ENCODE data around the gene CLRN3. TPM values are rescaled to one million over a fixed set of nuclear protein-coding genes. Genes with fewer than 3 reads are reported as not detected.

CLRN3 gene, protein sequence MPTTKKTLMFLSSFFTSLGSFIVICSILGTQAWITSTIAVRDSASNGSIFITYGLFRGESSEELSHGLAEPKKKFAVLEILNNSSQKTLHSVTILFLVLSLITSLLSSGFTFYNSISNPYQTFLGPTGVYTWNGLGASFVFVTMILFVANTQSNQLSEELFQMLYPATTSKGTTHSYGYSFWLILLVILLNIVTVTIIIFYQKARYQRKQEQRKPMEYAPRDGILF
- total RNA-seq (not detected), polyA plus RNA-seq (not detected), total RNA-seq (0 reads per million in 6 experiments)

DNA sequence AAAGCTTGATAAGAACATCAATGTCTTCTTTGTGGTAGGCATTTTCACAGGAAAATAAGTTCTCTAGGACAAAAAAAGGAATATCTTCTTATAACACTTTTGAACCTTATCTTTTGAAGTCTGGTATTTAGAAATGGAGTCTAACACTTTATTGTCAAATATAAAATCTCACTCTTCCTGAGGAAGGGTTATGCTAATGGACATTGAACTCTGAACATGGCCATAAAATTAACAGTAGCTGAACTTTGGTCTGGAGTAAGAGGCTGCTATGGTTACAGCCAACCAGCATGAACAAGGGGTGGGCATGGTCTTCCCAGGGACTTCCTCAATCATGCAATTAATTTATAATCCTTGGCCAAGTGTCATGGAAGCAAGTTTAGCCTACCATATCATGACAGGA is at the start of gene CLRN3:
Gene CLRN3 (minus strand): TSS at position 199 of the 400 bp plus-strand sequence. CDS start 157 bp downstream, at position 42.
- ATAC-seq (no peak), DNase-seq (no peak)
- Mint-ChIP-seq H3K27me3 (peaks cover 0 to 11% (median under 1%) of the 10 kb centered on the region in 5 donors), H3K4me3 (no peak within 1 kb of the TSS), H3K36me3 (no peaks in the 10 kb centered on the region), H3K4me1 (peaks cover 0 to 3% (median 0%) of the 10 kb centered on the region in 4 donors), H3K9me3 (peaks cover 0 to 6% (median 0%) of the 10 kb centered on the region in 9 donors), H3K27ac (peak within 1 kb of the TSS in 1 of 10 donors; percentile 18)
- POLR2A ChIA-PET = no interaction called here

DNA sequence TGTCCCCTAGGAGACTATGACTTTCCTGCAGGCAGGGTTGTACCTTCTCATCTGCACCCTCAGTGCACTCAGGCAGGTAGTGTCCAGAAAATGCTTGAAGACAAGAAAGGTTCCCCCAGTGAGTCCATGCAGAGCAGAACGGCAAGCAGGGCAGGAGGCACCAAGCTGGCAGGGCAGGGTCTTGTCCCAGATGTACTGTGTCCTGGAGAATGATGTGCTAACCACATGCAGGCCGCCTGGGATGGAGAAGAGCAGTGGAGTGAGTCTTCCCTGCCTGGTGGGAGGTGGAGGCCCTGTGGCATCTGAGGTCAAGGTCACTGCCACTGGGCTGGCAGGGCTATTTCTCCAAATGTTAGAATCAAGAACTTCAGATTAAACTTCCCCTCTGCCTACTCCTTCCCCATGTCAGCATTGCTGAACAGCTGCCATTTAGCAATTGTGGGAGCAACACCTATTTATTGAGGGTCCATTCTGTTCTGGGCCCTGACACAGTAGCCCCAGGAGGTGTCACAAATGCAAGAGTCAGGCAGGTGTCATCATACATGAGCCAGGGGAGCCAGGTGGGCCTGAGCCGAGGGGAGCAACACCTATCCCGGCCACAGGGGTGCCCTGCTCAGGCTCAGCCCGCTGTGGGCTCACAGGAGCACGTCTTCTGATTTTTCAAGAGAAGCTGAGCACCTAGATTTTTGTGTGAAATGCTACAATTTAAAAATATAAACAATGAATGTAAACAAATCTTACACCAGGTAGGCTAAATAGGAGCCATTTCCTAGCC is 48.3 kb upstream of the CLRN3 start:
- no peak overlapping the region for H3K4me3 Mint-ChIP-seq
- no peak for DNase-seq
- no peaks in the 10 kb centered on the region for H3K36me3 Mint-ChIP-seq
- no peak overlapping the region for H3K27ac Mint-ChIP-seq
- peaks cover 0 to 1% (median 0%) of the 10 kb centered on the region in 9 donors for H3K9me3 Mint-ChIP-seq
- POLR2A ChIA-PET = no interaction called here
- ATAC-seq = no peak
- H3K4me1 Mint-ChIP-seq = peaks cover 9 to 20% (median 19%) of the 10 kb centered on the region in 4 donors
- H3K27me3 Mint-ChIP-seq = peaks cover 3 to 17% (median 12%) of the 10 kb centered on the region in 5 donors

DNA sequence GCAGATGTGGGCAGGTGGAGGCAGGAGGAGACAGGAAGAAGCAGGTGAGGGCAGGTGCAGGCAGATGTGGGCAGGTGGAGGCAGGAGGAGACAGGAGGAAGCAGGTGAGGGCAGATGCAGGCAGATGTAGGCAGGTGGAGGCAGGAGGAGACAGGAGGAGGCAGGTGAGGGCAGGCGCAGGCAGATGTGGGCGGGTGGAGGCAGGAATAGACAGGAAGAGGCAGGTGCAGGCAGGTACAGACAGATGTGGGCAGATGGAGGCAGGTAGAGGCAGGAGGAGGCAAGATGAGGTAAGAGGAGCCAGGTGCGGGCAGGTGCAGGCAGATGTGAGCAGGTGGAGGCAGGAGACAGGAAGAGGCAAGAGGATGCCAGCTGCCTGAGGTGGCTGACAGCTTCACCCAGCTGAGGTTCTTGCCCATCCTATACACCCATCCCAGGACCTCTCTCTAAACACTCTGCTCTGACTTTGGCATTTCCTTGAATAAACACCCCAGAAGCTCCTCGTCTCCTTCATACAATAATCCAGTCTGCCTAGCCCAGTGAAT is 47.1 kb upstream of the CLRN3 start:
- ATAC-seq = no peak
- Mint-ChIP-seq H3K4me3 (no peak overlapping the region), H3K27ac (peak overlapping the region in 1 of 10 donors; percentile 26), H3K9me3 (peaks cover 0 to 1% (median 0%) of the 10 kb centered on the region in 9 donors), H3K36me3 (no peaks in the 10 kb centered on the region), H3K4me1 (peaks cover 5 to 10% (median 7%) of the 10 kb centered on the region in 4 donors), H3K27me3 (peaks cover 3 to 29% (median 12%) of the 10 kb centered on the region in 5 donors)
- POLR2A ChIA-PET = no interaction called here
- no peak for DNase-seq

DNA sequence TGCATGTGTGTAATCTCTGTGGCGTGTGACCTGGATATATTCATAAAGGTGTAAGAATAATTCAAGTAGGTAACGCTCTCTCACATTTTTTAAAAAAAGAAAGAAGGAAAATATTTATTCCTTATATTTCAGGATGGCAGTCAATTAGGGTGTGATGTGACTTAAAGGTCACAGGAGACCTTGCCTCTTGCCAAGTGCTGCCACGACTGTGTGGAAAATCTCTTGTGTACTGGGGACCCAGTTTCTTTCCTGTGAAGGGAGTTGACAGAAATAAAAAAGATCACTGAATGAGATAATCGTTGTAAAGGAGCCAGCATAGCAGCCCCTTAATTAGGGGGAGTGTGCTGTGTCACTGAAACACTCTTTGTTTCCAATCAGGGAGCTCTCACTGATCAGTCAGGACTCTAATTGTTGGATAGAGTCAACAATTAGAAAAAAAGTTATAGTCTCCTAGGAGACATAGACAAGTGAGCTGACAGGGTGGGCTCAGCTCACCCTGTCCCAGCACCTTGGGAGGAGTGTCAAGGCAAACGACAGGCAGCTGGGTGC is 45.2 kb upstream of the CLRN3 start:
- peaks cover 3 to 29% (median 12%) of the 10 kb centered on the region in 5 donors for H3K27me3 Mint-ChIP-seq
- peaks cover 2 to 8% (median 6%) of the 10 kb centered on the region in 4 donors for H3K4me1 Mint-ChIP-seq
- POLR2A ChIA-PET = no interaction called here
- peak overlapping the region in 1 of 10 donors; percentile 38 for H3K4me3 Mint-ChIP-seq
- H3K9me3 Mint-ChIP-seq = peaks cover 0 to 2% (median 0%) of the 10 kb centered on the region in 9 donors
- no peak for DNase-seq
- H3K36me3 Mint-ChIP-seq = no peaks in the 10 kb centered on the region
- H3K27ac Mint-ChIP-seq = no peak overlapping the region
- no peak for ATAC-seq

DNA sequence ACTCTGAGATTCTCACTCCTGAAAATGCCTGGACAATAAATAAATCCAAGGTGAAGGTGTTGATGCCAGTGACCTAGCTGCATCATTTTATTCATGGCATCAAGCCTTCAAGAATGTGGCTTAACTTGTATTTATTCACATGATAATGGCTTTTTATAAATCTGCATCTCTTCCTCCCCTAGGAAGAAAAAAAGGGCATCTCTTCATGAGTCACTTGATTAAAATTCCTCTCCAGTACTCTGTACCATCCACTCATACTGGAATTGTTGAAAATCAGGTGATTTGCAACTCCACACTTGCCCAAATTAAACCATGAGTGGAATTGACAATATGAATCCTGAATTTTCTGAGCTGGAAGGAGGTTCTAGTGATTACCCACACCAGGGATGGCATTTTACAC is 44.3 kb upstream of the CLRN3 start:
- Mint-ChIP-seq H3K27ac (no peak overlapping the region), H3K4me1 (peaks cover 0 to 5% (median 0%) of the 10 kb centered on the region in 4 donors), H3K36me3 (no peaks in the 10 kb centered on the region), H3K27me3 (peaks cover 3 to 29% (median 12%) of the 10 kb centered on the region in 5 donors), H3K4me3 (no peak overlapping the region), H3K9me3 (peaks cover 0 to 6% (median 0%) of the 10 kb centered on the region in 9 donors)
- ATAC-seq = no peak
- no peak for DNase-seq
- POLR2A ChIA-PET = no interaction called here

DNA sequence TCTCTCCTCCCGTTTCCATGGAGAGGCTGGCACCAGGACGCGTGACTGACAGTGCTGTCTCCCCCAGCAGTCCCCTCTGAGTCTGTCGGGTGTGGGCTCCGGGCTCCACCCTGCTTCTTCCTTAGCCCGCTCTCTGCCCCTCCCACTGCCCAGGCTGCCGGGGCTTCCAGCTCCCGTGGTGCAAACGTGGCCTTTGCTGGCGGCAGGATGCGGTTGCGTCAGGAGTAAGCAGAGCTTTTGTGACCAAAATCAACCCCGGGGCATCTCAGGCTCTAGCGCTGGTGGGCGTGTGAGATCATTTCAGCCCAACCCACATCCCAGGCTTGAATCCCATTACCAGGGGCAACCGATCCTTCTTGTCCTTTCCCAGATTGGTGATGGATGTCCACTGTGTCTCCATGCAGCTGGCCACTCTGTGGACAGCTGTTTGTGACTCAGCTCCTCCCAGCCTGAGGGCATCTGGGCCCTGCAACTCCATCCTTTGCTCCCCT is 42.4 kb upstream of the CLRN3 start:
- Mint-ChIP-seq H3K4me1 (peaks cover 0 to 3% (median 0%) of the 10 kb centered on the region in 4 donors), H3K27ac (no peak overlapping the region), H3K27me3 (peaks cover 3 to 26% (median 11%) of the 10 kb centered on the region in 5 donors), H3K4me3 (peak overlapping the region in 1 of 10 donors; percentile 62), H3K36me3 (no peaks in the 10 kb centered on the region), H3K9me3 (peaks cover 0 to 6% (median 0%) of the 10 kb centered on the region in 9 donors)
- POLR2A ChIA-PET = no interaction called here
- peak in 1 of 2 donors; percentile 90 for ATAC-seq
- DNase-seq = peak in 1 of 10 donors; percentile 40

DNA sequence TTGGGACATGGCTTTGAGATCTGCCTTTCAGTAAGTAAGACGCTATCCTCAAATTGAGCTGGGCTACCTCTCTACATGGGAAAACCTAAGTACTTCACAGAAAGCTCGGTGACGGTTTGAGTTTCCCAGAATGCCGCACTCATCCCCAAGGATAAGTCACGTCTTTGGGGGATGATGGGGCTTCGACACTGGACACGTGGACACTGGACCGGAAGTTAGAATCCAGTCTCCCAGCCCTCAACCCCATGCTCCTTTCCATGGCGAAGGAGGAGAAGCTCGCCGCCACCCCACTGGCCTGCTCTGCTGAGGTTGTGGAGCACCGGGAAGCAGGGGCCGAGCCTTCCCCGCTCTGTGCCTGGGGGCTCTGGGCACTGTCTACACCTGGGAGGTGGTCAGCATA is 41.6 kb upstream of the CLRN3 start:
- Mint-ChIP-seq H3K36me3 (no peaks in the 10 kb centered on the region), H3K27ac (no peak overlapping the region), H3K9me3 (peaks cover 0 to 6% (median 0%) of the 10 kb centered on the region in 9 donors), H3K4me1 (no peaks in the 10 kb centered on the region), H3K27me3 (peaks cover 3 to 19% (median 8%) of the 10 kb centered on the region in 5 donors), H3K4me3 (no peak overlapping the region)
- DNase-seq = no peak
- POLR2A ChIA-PET = no interaction called here
- ATAC-seq = no peak

DNA sequence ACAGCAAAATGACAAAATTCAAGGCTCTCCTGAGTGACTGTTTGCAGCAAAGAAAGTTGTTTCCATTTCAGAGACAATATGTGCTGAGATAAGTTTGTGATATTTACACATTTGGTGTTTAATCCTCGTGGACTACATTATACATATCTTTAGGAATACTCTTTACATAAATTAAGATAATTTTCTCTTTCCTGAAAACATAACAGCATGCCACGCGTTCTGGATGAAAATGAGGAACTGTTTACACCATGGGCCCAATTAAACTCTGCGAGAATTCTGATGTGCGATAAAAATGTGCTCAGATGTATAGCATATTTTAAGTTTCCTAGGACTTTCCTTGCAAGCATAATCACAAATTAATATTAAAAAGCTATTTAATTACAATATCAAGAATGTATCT is 40.5 kb upstream of the CLRN3 start:
- Mint-ChIP-seq H3K9me3 (peaks cover 0 to 6% (median 0%) of the 10 kb centered on the region in 9 donors), H3K27me3 (peaks cover 0 to 15% (median 6%) of the 10 kb centered on the region in 5 donors), H3K4me1 (no peaks in the 10 kb centered on the region), H3K36me3 (no peaks in the 10 kb centered on the region), H3K27ac (no peak overlapping the region), H3K4me3 (no peak overlapping the region)
- DNase-seq (no peak), ATAC-seq (no peak)
- POLR2A ChIA-PET = no interaction called here

DNA sequence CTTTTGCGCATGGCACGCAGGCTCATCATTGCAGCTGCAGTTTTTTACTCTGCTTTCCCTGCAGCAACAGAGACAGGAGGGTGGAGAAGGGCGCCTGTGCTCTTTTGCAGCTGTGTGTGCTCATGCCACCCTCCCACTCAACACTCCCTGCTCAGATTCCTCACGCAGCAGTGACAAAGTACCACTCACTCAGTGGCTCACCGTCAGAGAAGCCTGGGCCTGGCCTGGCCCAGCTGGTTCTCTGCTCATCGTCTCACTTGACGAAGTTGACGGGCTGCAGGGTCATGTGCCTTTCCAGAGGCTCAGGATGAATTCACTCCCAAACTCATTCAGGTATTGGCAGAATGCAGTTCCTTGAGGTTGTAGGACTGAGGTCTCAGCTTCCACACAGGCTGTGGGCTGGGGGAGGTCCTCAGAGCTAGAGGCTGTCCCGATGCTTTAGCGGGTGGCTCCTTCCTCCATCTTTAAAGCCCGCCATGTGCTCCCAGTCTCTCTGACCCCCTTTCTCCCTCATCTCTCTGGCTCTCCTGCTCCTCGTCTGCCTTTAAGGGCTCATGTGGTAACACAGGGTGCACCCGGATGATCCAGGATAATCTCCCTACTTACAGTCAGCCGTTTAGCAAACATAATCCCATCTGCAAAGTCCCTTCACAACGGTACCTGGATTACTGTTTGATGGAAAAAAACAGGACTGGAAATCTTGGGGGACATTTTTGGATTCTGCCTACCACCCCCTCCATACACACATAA is 40.0 kb upstream of the CLRN3 start:
- no peaks in the 10 kb centered on the region for H3K36me3 Mint-ChIP-seq
- H3K4me3 Mint-ChIP-seq = no peak overlapping the region
- peaks cover 0 to 6% (median 0%) of the 10 kb centered on the region in 9 donors for H3K9me3 Mint-ChIP-seq
- DNase-seq (no peak), ATAC-seq (no peak)
- H3K4me1 Mint-ChIP-seq = no peaks in the 10 kb centered on the region
- POLR2A ChIA-PET = no interaction called here
- peaks cover 0 to 15% (median 5%) of the 10 kb centered on the region in 5 donors for H3K27me3 Mint-ChIP-seq
- no peak overlapping the region for H3K27ac Mint-ChIP-seq

DNA sequence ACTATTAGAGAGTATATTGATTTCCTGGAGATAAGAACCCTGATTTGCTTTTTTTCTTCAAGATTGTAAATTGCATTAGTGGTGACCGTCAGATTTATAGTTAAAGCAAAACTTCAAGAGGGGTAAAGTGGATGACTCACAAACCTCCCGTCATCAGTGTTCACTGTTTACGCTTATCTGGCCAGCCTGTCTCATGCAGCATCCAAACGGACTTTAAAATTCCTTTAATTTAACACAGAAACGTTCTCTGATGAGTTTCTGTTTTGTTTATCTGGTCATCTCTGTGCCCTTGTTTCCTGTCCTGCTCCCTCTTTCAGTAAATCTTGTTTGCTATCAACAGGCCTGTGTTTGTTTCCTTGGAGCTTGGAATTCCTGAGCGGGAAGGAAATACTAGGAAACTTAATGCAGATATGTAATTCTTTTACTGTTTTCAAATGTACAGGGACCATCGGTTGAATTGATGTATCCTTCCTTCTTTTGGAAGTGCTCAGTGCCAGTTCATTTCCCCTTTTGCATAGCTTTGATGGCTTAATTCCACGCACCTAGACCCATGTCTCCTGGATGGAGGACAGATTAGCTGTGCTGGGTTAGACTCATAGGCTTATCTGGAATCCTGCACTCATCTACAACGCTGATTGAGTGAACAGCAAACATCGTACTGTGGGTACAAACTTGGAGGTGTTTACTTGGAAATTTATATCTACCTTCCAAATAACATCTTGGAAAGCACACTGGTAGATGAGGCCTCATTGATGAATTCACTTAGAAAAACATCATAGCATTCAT is 35.5 kb upstream of the CLRN3 start:
- no peak for ATAC-seq
- no peaks in the 10 kb centered on the region for H3K4me1 Mint-ChIP-seq
- no peak overlapping the region for H3K4me3 Mint-ChIP-seq
- DNase-seq = no peak
- POLR2A ChIA-PET = interaction anchor here (0.6 kb wide), 1 partner anchor 252 kb away, joined by 3 read pairs; no protein-coding TSS in a partner anchor
- peaks cover 0 to 6% (median 0%) of the 10 kb centered on the region in 9 donors for H3K9me3 Mint-ChIP-seq
- no peak overlapping the region for H3K27ac Mint-ChIP-seq
- H3K36me3 Mint-ChIP-seq = no peaks in the 10 kb centered on the region
- H3K27me3 Mint-ChIP-seq = peaks cover 0 to 2% (median 0%) of the 10 kb centered on the region in 5 donors

DNA sequence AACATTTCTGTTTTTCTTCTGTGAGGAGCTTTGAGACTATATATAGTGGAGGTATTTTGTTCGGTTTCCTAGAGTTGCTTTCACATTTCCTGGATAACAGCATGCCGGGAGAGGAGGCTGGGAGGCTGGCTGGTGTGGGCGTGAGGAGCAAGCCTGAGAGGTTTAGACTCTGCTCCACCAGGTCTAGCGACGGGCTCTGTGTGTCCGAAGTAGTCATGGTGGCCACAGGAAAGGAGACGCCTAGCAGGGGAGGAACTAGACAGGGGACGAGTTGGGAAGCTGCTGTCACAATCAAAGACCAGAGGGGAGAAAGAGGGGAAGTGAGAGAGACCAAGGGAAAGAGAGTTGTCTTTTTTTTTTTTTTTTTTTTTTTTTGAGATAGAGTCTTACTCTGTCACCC is 33.7 kb upstream of the CLRN3 start:
- Mint-ChIP-seq H3K9me3 (no peaks in the 10 kb centered on the region), H3K36me3 (no peaks in the 10 kb centered on the region), H3K4me1 (no peaks in the 10 kb centered on the region), H3K27ac (peak overlapping the region in 1 of 10 donors; percentile 87), H3K27me3 (peaks cover 0 to 2% (median 0%) of the 10 kb centered on the region in 5 donors), H3K4me3 (no peak overlapping the region)
- DNase-seq (no peak), ATAC-seq (no peak)
- POLR2A ChIA-PET = no interaction called here

Data from naive thymus-derived CD8-positive, alpha-beta T cell (primary cell).